H9 (cell line): ENCODE results near the gene LILRB3. TPM values are rescaled to one million over a fixed set of nuclear protein-coding genes. Genes with fewer than 3 reads are reported as not detected.

ENCODE experiments used
- DNase-seq: peaks from one replicate; pipeline ENCODE4 v3.0.0-alpha.2; 2017
- H2AFZ ChIP-seq: one replicate; pipeline ENCODE4 v1.6.1; 2013; ENCODE audit warnings: mild to moderate bottlenecking, low read length, control low read depth, moderate library complexity
- H2AK5ac ChIP-seq: 2 replicates; pipeline ENCODE4 v1.6.1; 2013; ENCODE audit warnings: low read length, control low read depth, mixed read lengths; ENCODE audit not compliant: insufficient read length
- H2BK120ac ChIP-seq: one replicate; pipeline ENCODE4 v1.6.1; 2013; ENCODE audit warnings: low read depth, mild to moderate bottlenecking, low read length, control low read depth, inconsistent platforms; ENCODE audit not compliant: poor library complexity, severe bottlenecking
- H2BK12ac ChIP-seq: 2 replicates; pipeline ENCODE4 v1.6.1; 2013; ENCODE audit warnings: low read length, control low read depth, mixed read lengths, low read depth; ENCODE audit not compliant: insufficient read length
- H2BK15ac ChIP-seq: 2 replicates; pipeline ENCODE4 v1.6.1; 2013; ENCODE audit warnings: low read depth, low read length, control low read depth
- H2BK20ac ChIP-seq: one replicate; pipeline ENCODE4 v1.6.1; 2013; ENCODE audit warnings: low read depth, mild to moderate bottlenecking, low read length, control low read depth, inconsistent platforms; ENCODE audit not compliant: poor library complexity, severe bottlenecking
- H2BK5ac ChIP-seq: 2 replicates; pipeline ENCODE4 v1.6.1; 2013; ENCODE audit warnings: low read length, control low read depth, mixed read lengths; ENCODE audit not compliant: insufficient read length
- H3K14ac ChIP-seq: 2 replicates; pipeline ENCODE4 v1.6.1; 2013; ENCODE audit warnings: low read length, control low read depth; ENCODE audit not compliant: insufficient read depth
- H3K18ac ChIP-seq: 2 replicates; pipeline ENCODE4 v1.6.1; 2013; ENCODE audit warnings: low read depth, mild to moderate bottlenecking, mixed read lengths, low read length, control low read depth; ENCODE audit not compliant: insufficient read length
- H3K23ac ChIP-seq: 2 replicates; pipeline ENCODE4 v1.6.1; 2013; ENCODE audit warnings: low read length, control low read depth, mixed read lengths, low read depth; ENCODE audit not compliant: insufficient read length
- H3K23me2 ChIP-seq: 2 replicates; pipeline ENCODE4 v1.6.1; 2013; ENCODE audit warnings: low read depth, mild to moderate bottlenecking, mixed read lengths, low read length, control low read depth; ENCODE audit not compliant: insufficient read length, poor library complexity, severe bottlenecking
- H3K27ac ChIP-seq: 2 replicates; pipeline ENCODE4 v1.5.1; 2013; ENCODE audit warnings: low read length, control low read depth, mixed read lengths, low read depth; ENCODE audit not compliant: insufficient read length
- H3K27me3 ChIP-seq: 2 replicates; pipeline ENCODE4 v1.6.1; 2013; ENCODE audit warnings: low read length, control low read depth, inconsistent platforms; ENCODE audit not compliant: insufficient read depth
- H3K4ac ChIP-seq: 2 replicates; pipeline ENCODE4 v1.6.1; 2013; ENCODE audit warnings: low read depth, mild to moderate bottlenecking, control low read depth, inconsistent platforms, low read length, moderate library complexity
- H3K4me1 ChIP-seq: 2 replicates; pipeline ENCODE4 v1.6.1; 2013; ENCODE audit warnings: low read length, control low read depth, inconsistent platforms; ENCODE audit not compliant: insufficient read depth
- H3K4me2 ChIP-seq: 2 replicates; pipeline ENCODE4 v1.6.1; 2013; ENCODE audit warnings: low read length, control low read depth, mixed read lengths; ENCODE audit not compliant: insufficient read length, insufficient read depth
- H3K56ac ChIP-seq: 2 replicates; pipeline ENCODE4 v1.6.1; 2013; ENCODE audit warnings: low read depth, mild to moderate bottlenecking, mixed read lengths, low read length, control low read depth; ENCODE audit not compliant: insufficient read length
- H3K79me1 ChIP-seq: 2 replicates; pipeline ENCODE4 v1.6.1; 2013; ENCODE audit warnings: low read depth, mild to moderate bottlenecking, moderate library complexity, low read length, control low read depth, inconsistent platforms; ENCODE audit not compliant: insufficient read depth, poor library complexity, severe bottlenecking
- H3K79me2 ChIP-seq: 2 replicates; pipeline ENCODE4 v1.6.1; 2013; ENCODE audit warnings: low read length, control low read depth, inconsistent platforms; ENCODE audit not compliant: insufficient read depth
- H3K9ac ChIP-seq: 2 replicates; pipeline ENCODE4 v1.6.1; 2013; ENCODE audit warnings: low read length, control low read depth, mixed read lengths; ENCODE audit not compliant: insufficient read length; ENCODE audit errors: extremely low read depth
- H3K9me3 ChIP-seq: one replicate; pipeline ENCODE4 v1.6.1; 2013; ENCODE audit warnings: low read depth, low read length, inconsistent platforms; ENCODE audit not compliant: control insufficient read depth
- H3T11ph ChIP-seq: one replicate; pipeline ENCODE4 v1.6.1; 2013; ENCODE audit warnings: mild to moderate bottlenecking, low read length, control low read depth, inconsistent platforms
- H4K20me1 ChIP-seq: one replicate; pipeline ENCODE4 v1.6.1; 2013; ENCODE audit not compliant: control insufficient read depth, insufficient read length, insufficient read depth
- H4K5ac ChIP-seq: 2 replicates; pipeline ENCODE4 v1.6.1; 2013; ENCODE audit warnings: low read depth, mild to moderate bottlenecking, mixed read lengths, low read length, control low read depth; ENCODE audit not compliant: insufficient read length
- H4K8ac ChIP-seq: replicated peaks from 2 replicates; pipeline ENCODE4 v1.6.1; 2013; ENCODE audit warnings: low read length, control low read depth, mixed read lengths, low read depth; ENCODE audit not compliant: insufficient read length
- H4K91ac ChIP-seq: 2 replicates; pipeline ENCODE4 v1.6.1; 2013; ENCODE audit warnings: low read depth, mild to moderate bottlenecking, moderate library complexity, mixed read lengths, low read length, control low read depth; ENCODE audit not compliant: insufficient read length
- H3K27ac Mint-ChIP-seq, 3 experiments: 2 replicates in 2 of 3; 3 replicates in 1 of 3; pipeline ENCODE4 v1.8.0; 2020 to 2021; ENCODE audit warnings: mixed read lengths in 3 of 3, mild to moderate bottlenecking in 1 of 3, moderate library complexity in 1 of 3
- H3K27me3 Mint-ChIP-seq: 2 replicates; pipeline ENCODE4 v1.8.0; 2021; ENCODE audit warnings: low read depth, mild to moderate bottlenecking, moderate library complexity, mixed read lengths
- H3K36me3 Mint-ChIP-seq, 3 experiments: 2 replicates in 2 of 3; 3 replicates in 1 of 3; pipeline ENCODE4 v1.8.0; 2020 to 2021; ENCODE audit warnings: low read depth in 3 of 3, mixed read lengths in 3 of 3; ENCODE audit not compliant: insufficient read depth in 1 of 3
- H3K4me1 Mint-ChIP-seq, 2 experiments: 2 replicates each; pipeline ENCODE4 v1.8.0; 2020; ENCODE audit warnings: mixed read lengths in 2 of 2
- H3K4me3 Mint-ChIP-seq, 2 experiments: 2 replicates in 1 of 2; 3 replicates in 1 of 2; pipeline ENCODE4 v1.8.0; 2020 to 2021; ENCODE audit warnings: mild to moderate bottlenecking in 2 of 2, mixed read lengths in 2 of 2, moderate library complexity in 1 of 2
- H3K9me3 Mint-ChIP-seq, 2 experiments: 2 replicates in 1 of 2; 3 replicates in 1 of 2; pipeline ENCODE4 v1.8.0; 2020; ENCODE audit warnings: mild to moderate bottlenecking in 2 of 2, mixed read lengths in 2 of 2, moderate library complexity in 1 of 2
- CTCF ChIP-seq: fragments of 200-600 bp; sonication (generic); conservative IDR thresholded peaks from 3 replicates; pipeline ENCODE4 v1.8.0; 2021; ENCODE audit warnings: antibody characterized with exemption, mild to moderate bottlenecking
- WGBS: extraction: QIAGEN DNeasy Blood & Tissue Kit; methylation state at CpG from one replicate; pipeline ENCODE4 v1.1.7; 2013; ENCODE audit warnings: missing lambda C conversion rate, low lambda C conversion rate, mixed read lengths; ENCODE audit not compliant: insufficient read length; ENCODE audit errors: extremely low coverage; 5-methylcytosine and 5-hydroxymethylcytosine counted together
- total RNA-seq: library from RNA; stranded (reverse); gene quantifications from 2 replicates; pipeline ENCODE4 v1.2.1, GENCODE V29; 2021

The LILRB3 gene
- total RNA-seq, 1 experiment from 2014 or later, result not detected

- no CpG with 5 or more reads among the region's 8 CpGs for WGBS
- no peak overlapping the region for H3T11ph ChIP-seq
- Mint-ChIP-seq H3K27me3 (peaks cover 39% of the 10 kb centered on the region), H3K36me3 (no peaks in the 10 kb centered on the region), H3K27ac (no peak overlapping the region), H3K9me3 (peaks cover 0 to 36% of the 10 kb centered on the region in 2 experiments; a peak in 2 of 5 replicates), H3K4me3 (no peak overlapping the region), H3K4me1 (no peaks in the 10 kb centered on the region)
- no peak overlapping the region for H3K23ac ChIP-seq
- H3K79me2 ChIP-seq, result no peaks in the 10 kb centered on the region
- H3K27me3 ChIP-seq, result no peaks in the 10 kb centered on the region
- H3K79me1 ChIP-seq, result no peaks in the 10 kb centered on the region
- no peak overlapping the region for H2BK12ac ChIP-seq
- no peak overlapping the region for H2BK120ac ChIP-seq
- H3K4me1 ChIP-seq, result no peaks in the 10 kb centered on the region
- no peak overlapping the region for H3K27ac ChIP-seq
- H4K20me1 ChIP-seq, result no peaks in the 10 kb centered on the region
- no peak overlapping the region for H4K91ac ChIP-seq
- no peak overlapping the region for H3K9ac ChIP-seq
- H3K14ac ChIP-seq, result no peak overlapping the region; the same call in 1 of the 2 replicates
- H3K4me2 ChIP-seq, result no peak overlapping the region
- H3K18ac ChIP-seq, result no peak overlapping the region
- no peak overlapping the region for H4K8ac ChIP-seq
- TF ChIP-seq CTCF, result no peak
- H3K4ac ChIP-seq, result no peak overlapping the region
- H3K23me2 ChIP-seq, result no peaks in the 10 kb centered on the region
- H2BK15ac ChIP-seq, result no peak overlapping the region
- no peak overlapping the region for H2AK5ac ChIP-seq
- H2BK5ac ChIP-seq, result no peak overlapping the region
- H4K5ac ChIP-seq, result no peak overlapping the region
- no peak overlapping the region for H2BK20ac ChIP-seq
- H2AFZ ChIP-seq, result no peak overlapping the region
- DNase-seq, result no peak
- no peak overlapping the region for H3K56ac ChIP-seq
- no peaks in the 10 kb centered on the region for H3K9me3 ChIP-seq
Measured at GRCh38 chr19:54248016-54248601, 25.3 kb upstream of the LILRB3 start.
